GM19328 (cell line): ENCODE results near the gene RUNX1.
"Not testable (repeated sequence)": the region's sequence is repeated elsewhere in the genome, so short reads cannot be mapped to it uniquely, and the experiment has no call there.

Experiments used
- ATAC-seq: cut with Tn5 transposase; IDR thresholded peaks from one replicate; pipeline ENCODE4 v1.9.1; 2021; ENCODE audit warnings: mild to moderate bottlenecking, moderate library complexity; ENCODE audit not compliant: unreplicated experiment

The RUNX1 gene

DNA sequence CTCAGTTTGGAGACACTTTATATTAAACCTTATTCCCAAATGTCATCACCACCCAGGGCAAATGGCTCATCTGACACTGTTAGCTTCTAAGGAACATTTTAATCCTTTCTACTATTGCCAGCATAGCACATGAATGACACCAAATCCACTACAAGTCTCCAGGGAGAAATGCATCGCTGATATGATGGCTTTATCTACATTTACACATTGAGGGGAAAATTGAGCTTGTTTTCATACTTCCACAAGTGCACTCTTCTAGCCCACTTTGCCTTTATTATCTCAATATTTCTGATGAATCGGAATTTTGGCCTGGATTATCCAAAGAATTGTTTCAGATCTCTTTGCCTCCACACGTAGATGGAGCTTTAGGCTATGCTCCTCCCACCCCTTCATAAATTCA, 75.4 kb downstream of the RUNX1 start:
- no peak for ATAC-seq

DNA sequence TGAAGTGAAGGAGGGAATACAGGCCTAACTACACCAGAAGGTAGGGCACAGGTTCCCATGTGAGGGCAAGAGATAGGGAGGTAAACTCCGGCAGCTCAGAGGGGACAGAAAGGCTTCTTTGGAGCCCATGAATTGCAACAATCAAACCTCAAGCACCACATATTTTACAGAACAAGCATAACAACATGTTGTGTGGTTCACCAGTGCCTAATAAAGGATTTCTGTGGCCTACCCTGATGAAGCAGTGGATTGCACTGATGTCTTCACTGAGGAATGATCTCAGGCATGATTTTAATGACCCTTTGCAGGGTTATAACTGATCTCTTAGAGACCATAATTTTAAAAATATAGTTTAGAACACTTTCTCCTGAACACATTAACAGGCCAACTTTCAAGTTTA, 77.4 kb downstream of the RUNX1 start:
- no peak for ATAC-seq

DNA sequence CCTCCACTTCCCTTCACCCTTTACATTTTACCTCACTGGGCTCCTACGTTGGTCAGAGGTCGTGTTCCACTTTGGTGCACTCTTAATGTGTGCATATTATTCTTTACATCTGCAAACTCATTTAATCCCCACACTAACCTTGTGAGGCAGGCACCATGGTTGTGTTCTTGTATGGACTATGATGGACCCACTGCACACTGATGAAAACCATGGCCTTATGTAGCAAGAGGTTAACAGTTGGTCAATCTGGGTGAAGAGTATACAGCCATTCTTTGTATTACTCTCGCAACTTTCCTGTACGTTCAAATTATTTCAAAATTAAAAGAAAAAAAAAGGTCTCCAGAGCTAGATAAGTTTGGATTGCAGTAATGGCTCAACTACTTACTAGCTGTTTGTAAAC, 78.5 kb downstream of the RUNX1 start:
- ATAC-seq: no peak

DNA sequence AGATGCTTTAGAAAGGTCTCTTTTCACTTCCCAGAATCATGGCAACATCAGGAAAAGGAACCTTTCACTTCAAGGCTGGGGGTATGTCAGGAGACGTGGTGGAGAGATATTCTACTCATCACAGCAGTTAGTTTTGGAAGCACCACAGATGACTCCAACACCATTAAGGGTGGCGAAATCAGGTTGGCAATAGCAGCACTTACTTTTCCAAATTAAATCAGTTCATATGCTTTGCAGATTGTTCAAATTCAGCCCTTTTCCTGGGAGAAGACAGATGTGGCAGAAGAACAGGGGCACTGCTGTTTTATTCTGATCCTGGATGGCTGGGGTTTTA, 79.0 kb downstream of the RUNX1 start:
- ATAC-seq: no peak

DNA sequence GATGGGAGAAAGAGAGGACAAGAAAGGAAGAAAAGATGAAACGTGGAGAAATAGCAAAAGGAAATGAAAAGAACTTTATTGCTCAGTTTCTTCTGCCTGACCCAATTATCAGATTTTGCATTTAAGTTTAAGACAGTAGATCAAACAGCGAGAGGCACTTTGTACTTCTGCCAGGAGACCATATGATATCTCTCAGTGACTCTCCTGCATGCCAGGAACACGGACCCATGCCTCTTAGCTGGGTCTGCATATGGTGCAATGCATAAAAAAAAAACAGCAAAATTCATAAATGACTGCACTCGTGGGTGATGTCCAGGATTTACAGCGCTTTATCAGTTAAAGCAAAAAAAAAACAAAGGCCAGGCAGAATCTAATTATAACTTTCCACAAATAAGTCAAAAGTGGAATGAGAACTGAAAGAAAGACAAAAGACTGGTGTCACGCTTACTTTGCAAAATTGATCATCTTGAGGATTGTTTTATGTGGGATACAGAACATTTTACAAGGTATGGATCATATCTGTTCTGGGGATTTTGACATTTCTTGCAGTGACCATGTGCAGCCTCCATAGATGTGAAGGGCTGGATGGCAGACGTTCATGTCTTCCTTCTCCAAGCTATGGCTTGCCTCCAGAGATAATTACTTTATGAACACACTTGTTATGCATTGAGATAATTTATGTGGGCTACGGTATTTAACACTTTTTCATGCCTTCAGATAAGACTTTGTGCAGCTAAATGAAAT, 79.5 kb downstream of the RUNX1 start:
- no peak for ATAC-seq

DNA sequence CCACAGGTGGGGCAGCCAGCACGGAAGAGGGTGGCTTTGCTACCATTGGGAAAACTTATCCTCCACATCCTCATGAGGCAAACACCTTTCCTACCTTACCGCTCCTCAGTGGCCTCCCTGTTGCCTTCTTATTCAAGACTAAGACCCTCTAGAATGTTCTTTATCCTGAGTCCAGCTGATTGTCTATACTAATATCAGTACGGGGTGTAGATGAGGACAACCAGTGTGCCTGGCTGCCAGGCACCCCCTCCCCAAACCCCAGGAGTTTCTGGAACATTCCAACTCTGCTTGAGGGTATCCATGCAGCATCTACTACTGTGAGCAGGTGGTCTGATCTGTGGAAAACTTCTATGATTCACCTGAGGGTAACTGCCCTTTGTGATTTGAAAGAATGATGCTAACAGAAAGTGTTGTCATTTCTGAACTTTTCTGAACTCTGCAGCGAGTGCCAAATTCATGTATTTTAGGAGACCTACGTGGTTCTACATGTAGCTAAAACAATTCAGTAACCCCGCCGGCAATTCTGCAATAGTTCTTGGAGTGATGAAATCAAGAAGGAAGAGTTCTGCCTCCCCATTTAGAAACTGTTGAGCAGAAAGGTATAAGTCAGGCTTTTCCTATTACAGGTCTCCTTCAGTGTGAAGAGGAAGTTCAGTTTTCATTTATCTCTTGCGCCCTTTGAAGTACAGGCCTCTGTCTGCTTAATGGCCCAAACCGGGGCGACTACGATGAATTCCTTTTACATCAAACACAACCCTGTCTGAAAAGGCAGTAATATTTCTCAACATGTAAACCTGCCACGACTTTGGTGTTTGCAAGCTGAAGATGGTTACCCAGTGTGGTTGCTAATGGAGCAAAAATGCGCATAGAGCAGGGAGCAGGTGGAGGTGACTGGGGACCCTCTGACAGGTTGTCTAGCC, 80.4 kb downstream of the RUNX1 start:
- ATAC-seq: no peak

DNA sequence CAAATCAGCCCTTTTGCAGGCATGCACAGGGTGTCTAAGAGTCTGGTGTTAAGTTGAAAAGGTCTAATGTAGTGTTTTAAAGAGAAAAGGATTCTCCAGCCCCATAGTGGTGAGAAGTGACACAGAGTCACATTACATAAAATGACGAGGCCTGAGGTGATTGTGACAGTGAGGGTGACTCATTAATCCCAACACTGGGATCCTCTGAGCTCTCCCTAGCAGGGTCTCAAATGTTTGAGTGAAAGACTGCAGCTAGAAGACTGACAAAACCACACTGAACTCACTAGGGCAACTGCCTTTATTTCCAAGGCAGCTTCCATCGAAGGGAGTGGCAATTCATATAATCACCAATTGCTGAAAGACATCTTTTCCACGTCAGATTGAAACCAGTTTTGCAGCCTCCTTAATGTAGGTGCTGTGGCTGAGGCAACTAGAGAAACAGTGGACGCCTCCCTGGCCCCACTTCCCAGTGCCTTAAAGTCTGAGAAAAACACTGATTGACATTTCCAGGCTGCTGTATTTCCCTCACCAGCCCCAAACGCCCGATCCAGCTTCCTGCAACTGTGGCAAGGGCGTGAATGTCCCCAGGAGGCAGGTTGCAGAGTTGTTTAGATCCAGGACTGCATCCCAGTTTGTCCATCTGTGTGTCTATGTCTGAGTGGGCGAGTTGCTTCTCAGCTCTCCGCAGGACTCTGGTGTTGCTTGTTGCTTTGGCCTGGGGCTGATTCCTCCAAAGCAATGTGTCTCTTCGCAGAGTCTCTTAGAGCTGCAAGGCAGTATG, 81.4 kb downstream of the RUNX1 start:
- no peak for ATAC-seq

DNA sequence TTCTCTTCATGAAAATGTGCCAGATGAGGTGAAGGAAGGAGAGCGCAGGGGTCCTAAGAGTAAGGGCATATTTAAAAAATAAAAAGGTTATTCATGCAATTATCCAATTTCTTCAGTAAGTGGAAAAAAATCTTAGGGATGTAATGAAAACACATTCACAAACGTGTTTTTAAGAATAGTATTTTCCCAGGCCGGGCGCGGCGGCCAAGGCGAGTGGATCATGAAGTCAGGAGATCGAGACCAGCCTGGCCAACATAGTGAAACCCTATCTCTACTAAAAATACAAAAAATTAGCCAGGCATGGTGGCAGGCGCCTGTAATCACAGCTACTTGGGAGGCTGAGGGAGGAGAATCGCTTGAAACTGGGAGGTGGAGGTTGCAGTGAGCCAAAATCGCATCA, 82.2 kb downstream of the RUNX1 start:
- not testable (repeated sequence) for ATAC-seq

DNA sequence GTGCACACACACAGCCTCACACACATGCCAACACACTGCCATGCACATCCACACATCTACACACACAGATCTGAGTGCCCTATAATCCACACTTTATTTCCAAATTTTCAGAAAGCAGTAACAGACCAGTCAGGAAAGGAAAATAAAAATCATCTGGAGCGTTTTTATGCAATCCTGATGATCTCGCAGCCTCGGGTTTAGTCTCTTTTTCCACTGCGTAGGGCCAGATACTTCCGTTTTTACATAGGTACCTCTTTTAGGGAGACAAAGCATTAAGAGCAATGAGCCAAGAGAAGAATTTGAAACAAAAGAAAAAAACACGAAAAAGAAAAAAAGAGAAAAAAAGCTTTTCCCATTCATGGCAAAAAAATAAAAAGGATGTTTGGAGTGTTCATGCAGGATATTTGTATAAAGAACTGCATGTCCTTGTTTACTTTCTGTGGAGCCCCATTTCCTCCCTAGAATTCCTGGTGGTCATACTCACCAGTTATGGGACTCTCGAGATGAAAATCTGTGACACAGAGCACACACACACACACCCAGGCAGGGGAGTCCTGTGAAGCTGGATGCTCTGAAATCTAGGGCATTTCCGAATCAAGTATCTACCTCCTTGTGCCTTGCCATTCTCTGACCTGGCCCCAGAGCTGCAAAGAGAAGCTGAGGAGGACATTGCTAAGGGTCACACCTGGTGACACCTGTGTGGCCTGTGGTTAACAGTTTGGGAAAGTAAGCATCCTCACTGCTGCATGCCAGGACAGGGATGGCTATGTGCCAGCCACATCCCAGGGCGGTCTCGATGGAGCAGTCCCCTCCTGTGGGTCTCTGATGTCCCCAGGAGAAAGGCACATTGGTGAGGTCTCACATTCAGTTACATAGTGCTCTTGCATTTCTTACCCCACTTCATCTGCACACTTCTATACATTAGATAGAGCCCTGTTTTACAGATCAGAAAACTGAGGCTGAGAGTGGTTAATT, 83.6 kb downstream of the RUNX1 start:
- no peak for ATAC-seq

DNA sequence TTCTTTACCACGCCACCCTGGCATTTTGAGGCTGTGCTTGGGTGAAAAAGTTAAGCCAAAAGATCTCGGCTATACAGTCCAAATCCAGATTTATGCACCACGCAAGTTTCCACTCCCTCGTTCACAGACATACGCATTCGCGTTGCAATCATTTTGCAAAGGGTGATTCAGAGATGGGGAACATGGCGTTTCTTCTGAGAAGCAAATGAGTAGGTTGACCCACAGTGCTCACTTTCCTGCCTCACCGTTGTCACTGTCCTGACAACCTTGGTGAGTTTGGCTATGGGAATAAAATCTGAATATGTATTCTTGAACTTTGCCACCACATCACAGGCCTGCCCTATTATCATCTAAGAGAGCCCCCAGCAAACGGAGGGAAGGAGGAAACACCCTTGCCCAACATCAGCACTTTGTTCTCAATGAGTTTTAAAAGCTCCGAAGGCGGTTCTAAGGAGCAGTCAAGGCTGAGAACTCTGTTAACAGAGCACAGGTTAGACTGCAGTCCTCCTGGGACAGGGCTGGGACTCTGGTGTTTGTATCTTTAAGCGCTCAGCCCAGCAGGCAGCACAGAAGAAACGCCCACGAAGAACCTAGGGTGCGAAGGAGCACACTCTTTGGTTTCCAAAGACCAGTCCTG, 86.4 kb downstream of the RUNX1 start:
- ATAC-seq: no peak

DNA sequence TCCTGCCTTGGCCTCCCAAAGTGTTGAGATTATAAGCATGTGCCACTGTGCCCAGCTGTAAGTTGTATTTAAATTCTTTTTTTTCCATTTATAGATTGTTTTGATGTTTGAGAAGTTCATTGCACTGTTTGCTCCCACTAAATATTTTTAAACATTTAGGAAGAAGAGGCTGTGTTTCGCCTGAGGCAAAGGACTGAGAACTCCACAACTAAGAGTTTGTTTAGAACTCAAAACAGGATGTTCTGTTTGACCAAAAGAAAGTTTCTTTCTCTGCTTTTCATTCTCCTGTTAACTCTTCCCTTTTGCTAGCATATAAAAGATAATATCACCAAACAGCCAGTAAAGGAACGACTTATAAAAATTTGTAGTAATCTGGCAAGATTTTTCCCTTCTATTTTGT, 87.0 kb downstream of the RUNX1 start:
- no peak for ATAC-seq

DNA sequence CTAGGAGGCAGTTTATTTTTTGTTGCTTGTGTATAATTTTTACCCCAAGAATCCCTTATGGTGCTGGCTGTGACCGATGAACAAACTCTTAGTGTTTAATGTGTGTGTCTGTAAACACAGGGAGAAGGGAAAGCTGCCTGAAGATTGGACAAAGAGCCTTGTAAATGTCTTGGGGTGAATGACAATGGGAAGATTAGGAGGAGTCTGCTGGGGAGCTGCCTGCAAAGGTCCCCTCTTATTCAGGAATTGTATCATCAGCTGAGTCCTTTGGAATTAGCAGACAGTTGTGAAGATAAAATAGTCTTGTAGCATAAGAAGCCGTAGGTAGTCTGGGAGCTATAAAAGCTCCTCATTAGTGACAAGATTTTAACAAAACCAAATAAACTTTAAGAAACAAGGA, 88.4 kb downstream of the RUNX1 start:
- no peak for ATAC-seq

DNA sequence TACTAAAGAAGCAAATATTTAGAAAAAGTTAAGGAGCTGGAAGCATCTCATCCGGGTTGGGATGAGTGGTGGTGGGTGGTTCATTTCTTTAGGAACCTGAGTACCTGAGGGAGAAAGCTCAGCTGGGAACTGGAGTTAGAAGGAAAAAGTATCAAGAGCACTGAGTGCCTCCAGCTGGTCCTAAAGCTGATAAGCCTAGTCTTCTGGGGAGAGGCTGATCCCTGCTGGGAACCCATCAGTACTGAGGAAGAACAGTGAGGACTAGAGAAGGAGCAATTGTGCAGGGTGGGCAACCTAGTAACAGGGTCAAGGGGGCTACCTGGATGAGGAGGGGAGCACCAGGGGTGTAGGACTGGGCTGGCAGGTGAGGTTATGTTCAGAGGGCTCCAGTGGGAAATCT, 89.5 kb downstream of the RUNX1 start:
- no peak for ATAC-seq

DNA sequence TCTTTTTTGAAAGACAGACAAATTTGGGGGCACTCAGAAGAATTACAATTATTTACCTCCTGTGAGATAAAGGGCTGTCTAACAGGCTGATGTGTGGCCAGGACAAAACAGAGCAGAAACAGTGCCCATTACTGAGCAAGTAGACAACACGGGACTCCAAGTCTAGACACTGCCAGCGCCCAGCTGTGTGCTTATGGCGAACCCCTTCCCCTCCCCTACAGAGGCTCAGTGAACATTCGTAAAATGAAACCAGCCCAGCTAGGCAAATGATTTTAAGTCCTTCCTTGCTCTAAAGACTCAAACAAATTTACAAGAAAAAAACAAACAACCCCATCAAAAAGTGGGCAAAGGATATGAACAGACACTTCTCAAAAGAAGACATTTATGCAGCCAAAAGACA, 91.1 kb downstream of the RUNX1 start:
- no peak for ATAC-seq

DNA sequence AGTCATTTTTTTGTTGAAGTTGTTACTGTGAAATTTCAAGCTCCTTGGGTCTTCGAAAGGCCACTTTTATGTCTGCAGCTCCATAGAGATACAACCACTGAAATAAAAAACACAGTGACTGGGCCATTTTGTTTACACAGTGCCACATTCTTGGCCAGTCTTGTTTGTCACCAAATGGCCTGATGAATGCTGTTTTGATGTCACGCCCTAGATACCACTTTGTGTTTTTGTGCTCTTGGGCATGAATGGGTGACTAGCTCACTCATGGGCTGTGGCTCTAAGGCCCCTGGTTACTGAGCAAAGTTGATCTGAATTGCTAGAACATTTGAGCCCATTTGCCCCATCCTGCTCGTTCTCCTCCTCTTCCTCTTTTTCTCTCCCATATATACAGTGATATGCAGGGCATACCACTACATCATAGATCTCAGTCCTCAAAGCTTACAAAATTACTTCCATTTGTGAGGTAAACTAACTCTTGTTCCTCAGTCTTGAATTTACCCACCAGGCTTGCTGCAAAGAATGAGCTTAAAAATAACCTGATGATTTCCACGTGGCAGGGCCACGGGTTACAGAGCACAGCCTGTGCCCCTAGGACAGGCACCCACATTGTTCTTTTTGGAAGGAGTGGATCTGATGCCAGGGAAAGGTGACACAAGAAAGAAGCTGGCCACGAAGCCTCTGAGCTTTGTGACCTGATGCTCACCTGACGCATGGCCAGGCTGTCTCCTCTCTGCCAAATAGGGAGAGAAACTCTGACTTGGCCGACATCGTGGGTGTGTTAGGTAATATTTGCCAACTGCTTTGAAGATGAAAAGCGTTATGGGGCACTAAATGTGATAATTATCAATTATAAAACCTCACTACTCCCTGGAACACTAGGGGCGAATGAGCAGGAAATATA, 92.4 kb downstream of the RUNX1 start:
- ATAC-seq: no peak

DNA sequence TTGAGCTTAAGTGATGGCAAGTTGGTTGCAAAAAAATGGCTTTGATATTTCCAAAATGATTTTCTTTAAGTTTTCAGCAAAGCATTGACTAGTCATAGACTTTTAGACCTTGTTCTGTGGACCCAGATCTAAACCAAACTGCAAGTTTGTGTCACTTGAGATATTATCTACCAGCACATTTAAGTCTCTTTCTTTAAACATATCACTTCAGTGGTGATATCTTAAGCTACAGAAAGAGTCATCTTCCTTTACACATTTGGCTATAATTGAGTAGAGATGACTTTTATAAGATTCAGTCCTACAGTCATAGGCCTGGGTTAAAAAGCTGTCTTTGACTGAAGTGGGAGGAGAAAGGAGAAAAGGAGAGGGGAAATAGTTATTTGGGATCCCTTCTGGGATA, 95.2 kb downstream of the RUNX1 start:
- ATAC-seq: no peak

DNA sequence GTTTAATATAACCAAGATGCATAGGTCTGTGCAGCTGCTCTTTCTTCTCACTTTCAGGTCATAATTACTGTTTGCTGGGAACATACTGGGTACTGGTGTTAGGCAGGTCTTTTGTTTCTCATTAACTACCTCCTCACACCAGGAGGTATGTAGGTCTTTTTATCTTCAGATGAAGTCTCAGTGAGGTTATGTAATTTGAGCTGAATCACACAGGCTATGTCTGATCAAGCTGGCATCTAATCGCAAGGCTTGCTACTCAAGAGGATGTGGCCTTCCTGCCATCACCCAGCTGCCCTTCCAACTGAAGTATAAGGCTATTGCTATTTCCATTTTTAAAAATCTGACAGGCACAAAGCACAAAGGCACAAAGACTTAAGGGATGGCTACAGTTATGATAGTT, 96.4 kb downstream of the RUNX1 start:
- ATAC-seq: no peak

DNA sequence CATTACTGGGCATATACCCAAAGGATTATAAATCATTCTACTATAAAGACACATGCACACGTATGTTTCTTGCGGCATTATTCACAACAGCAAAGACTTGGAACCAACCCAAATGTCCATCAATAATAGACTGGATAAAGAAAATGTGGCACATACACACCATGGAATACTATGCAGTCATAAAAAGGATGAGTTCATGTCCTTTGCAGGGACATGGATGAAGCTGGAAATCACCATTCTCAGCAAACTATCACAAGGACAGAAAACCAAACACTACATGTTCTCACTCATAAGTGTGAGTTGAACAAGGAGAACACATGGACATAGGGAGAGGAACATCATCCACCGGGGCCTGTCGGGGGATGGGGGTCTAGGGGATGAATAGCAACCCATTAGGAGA, 97.2 kb downstream of the RUNX1 start:
- not testable (repeated sequence) for ATAC-seq

DNA sequence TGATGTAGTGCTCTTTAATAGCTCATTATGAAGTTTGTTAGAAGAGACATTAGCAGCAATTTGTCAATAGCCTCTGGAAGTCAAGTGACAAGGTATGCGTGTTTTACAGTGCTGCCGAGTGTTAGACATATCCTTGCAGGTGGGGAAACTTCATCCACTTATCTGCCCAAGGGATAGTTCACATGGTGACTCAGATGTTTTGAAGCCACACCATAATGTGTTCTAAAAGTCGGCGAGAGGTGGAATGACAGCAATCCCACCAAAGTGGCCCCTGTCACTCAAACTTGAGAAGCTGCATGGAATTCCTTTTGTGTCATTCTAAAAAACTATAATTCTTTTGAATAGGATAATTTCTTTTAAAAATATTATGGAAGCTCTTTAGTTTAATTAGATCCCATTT, 98.1 kb downstream of the RUNX1 start:
- no peak for ATAC-seq
